Smooth muscle cell (in vitro differentiated cells): ENCODE measurements around the gene CHAC1. TPM values are rescaled to one million over a fixed set of nuclear protein-coding genes. Genes with fewer than 3 reads are reported as not detected.

Experiments
- DNase-seq: peaks from one replicate; lab custom pipeline; 2025; ENCODE audit not compliant: unreplicated experiment; lab: John Stamatoyannopoulos, UW
- H2AFZ ChIP-seq: fragments of 200-600 bp; sonication (generic); 2 replicates; pipeline ENCODE4 v1.6.0; 2016; ENCODE audit warnings: antibody characterized with exemption, low read depth, mild to moderate bottlenecking
- H3F3A ChIP-seq: fragments of 200-600 bp; sonication (generic); 2 replicates; pipeline ENCODE4 v1.6.0; 2017; ENCODE audit warnings: antibody characterized with exemption, low read depth
- H3K27ac ChIP-seq: fragments of 200-600 bp; sonication (generic); 2 replicates; pipeline ENCODE4 v1.5.1; 2016; ENCODE audit warnings: low read depth, mild to moderate bottlenecking
- H3K27me3 ChIP-seq: fragments of 200-600 bp; sonication (generic); 2 replicates; pipeline ENCODE4 v1.6.1; 2016; ENCODE audit warnings: low read depth, mild to moderate bottlenecking
- H3K36me3 ChIP-seq: fragments of 200-600 bp; sonication (generic); 2 replicates; pipeline ENCODE4 v1.5.1; 2016; ENCODE audit warnings: low read depth
- H3K4me1 ChIP-seq: fragments of 200-600 bp; sonication (generic); 2 replicates; pipeline ENCODE4 v1.5.1; 2016; ENCODE audit warnings: low read depth
- H3K4me2 ChIP-seq: fragments of 200-600 bp; sonication (generic); 2 replicates; pipeline ENCODE4 v1.6.0; 2016; ENCODE audit warnings: mild to moderate bottlenecking
- H3K4me3 ChIP-seq: fragments of 200-600 bp; sonication (generic); 2 replicates; pipeline ENCODE4 v1.5.1; 2016; ENCODE audit warnings: mild to moderate bottlenecking
- H3K79me2 ChIP-seq: fragments of 200-600 bp; sonication (generic); 2 replicates; pipeline ENCODE4 v1.6.0; 2016; ENCODE audit warnings: low read depth, mild to moderate bottlenecking
- H3K9ac ChIP-seq: fragments of 200-600 bp; sonication (generic); 2 replicates; pipeline ENCODE4 v1.6.0; 2016; ENCODE audit warnings: low read depth
- H3K9me3 ChIP-seq: fragments of 200-600 bp; sonication (generic); replicated peaks from 2 replicates; pipeline ENCODE4 v1.5.1; 2016; ENCODE audit warnings: low read depth
- H4K20me1 ChIP-seq: fragments of 200-600 bp; sonication (generic); 2 replicates; pipeline ENCODE4 v1.6.0; 2016; ENCODE audit warnings: low read depth
- WGBS: methylation state at CpG from one replicate; pipeline ENCODE4 v1.1.7; 2016; ENCODE audit warnings: low lambda C conversion rate; 5-methylcytosine and 5-hydroxymethylcytosine counted together
- polyA plus RNA-seq: library from polyadenylated mRNA; unstranded; fragments of >200 nt; fragmentation: Nextera tagmentation; extraction: Ambion mirVana; gene quantifications from 2 replicates; pipeline ENCODE4 v1.2.1, GENCODE V29; 2016
- total RNA-seq: library from RNA; depleted of rRNA; stranded (reverse); fragments of >200 nt; gene quantifications from 2 replicates; pipeline ENCODE4 v1.2.3, GENCODE V29; 2014
- TF ChIP-seq, protein P1 (sequence below): fragments of 200-600 bp; sonication (generic); IDR thresholded peaks from 2 replicates; pipeline ENCODE4 v1.5.1; 2017; ENCODE audit warnings: borderline replicate concordance, mild to moderate bottlenecking, antibody characterized with exemption; ENCODE audit not compliant: insufficient read depth, poor library complexity, severe bottlenecking

The CHAC1 gene
- total and polyA plus RNA-seq, 2 experiments from 2014 or later = 29.6 to 31.5 TPM

DNA sequence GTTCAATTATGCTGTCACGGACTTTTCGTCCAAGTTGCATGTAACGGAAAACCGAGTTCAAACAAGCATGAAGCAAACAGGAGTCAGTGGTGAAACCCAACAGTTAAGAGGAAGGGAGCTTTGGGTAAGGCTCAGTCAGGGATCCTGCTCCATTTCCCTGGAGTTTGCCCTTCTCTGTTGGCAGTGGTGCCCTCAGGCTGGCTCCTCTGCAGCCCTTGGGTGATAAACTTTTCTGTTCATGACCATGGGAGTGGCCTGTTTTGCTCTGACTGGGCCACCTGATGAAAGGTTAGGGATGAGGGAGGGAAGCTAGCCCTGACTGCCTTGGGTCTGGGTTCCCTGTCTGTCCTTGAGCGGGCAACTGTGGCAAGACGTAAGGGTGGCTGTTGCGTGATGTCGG lies 16.1 kb downstream of the CHAC1 start:
- no peaks in the 10 kb centered on the region for H3K27me3 ChIP-seq
- TF ChIP-seq, protein P1, sequence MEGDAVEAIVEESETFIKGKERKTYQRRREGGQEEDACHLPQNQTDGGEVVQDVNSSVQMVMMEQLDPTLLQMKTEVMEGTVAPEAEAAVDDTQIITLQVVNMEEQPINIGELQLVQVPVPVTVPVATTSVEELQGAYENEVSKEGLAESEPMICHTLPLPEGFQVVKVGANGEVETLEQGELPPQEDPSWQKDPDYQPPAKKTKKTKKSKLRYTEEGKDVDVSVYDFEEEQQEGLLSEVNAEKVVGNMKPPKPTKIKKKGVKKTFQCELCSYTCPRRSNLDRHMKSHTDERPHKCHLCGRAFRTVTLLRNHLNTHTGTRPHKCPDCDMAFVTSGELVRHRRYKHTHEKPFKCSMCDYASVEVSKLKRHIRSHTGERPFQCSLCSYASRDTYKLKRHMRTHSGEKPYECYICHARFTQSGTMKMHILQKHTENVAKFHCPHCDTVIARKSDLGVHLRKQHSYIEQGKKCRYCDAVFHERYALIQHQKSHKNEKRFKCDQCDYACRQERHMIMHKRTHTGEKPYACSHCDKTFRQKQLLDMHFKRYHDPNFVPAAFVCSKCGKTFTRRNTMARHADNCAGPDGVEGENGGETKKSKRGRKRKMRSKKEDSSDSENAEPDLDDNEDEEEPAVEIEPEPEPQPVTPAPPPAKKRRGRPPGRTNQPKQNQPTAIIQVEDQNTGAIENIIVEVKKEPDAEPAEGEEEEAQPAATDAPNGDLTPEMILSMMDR = no peak
- no peaks in the 10 kb centered on the region for H3K36me3 ChIP-seq
- H3K9me3 ChIP-seq = no peaks in the 10 kb centered on the region
- no peak overlapping the region for H3K4me3 ChIP-seq
- no peak overlapping the region for H3K9ac ChIP-seq
- no peaks in the 10 kb centered on the region for H3K79me2 ChIP-seq
- DNase-seq = no peak
- H3K27ac ChIP-seq = no peak overlapping the region
- no peaks in the 10 kb centered on the region for H3F3A ChIP-seq
- no peaks in the 10 kb centered on the region for H4K20me1 ChIP-seq
- H2AFZ ChIP-seq = no peak overlapping the region
- H3K4me1 ChIP-seq = no peaks in the 10 kb centered on the region
- no peak overlapping the region for H3K4me2 ChIP-seq
- WGBS = 94% methylated on average over 8 of the region's 8 CpGs

DNA sequence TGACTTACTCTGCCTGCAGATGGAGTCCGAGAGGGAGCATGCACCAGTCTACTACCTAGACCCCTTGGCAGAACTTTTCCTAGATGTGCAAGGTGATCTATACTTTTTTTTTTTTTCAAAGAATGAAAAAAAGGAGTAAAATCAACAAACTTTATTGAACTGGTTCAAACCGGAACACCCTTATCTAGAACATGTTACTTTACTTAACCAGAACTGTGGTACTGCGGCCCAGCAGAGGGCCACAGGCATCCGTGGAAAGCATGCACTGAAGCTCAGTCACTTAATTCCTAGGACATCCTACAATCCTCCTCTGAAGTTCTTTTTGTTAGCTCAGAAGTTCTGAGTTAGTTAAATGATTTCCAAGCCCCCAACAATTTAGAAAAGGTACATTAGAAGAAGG lies 21.6 kb downstream of the CHAC1 start:
- H3K4me3 ChIP-seq = no peak overlapping the region
- H3K36me3 ChIP-seq = no peaks in the 10 kb centered on the region
- no peaks in the 10 kb centered on the region for H3K79me2 ChIP-seq
- no peaks in the 10 kb centered on the region for H4K20me1 ChIP-seq
- TF ChIP-seq, protein P1 = no peak
- no peak overlapping the region for H3K9ac ChIP-seq
- H3K27me3 ChIP-seq = no peaks in the 10 kb centered on the region
- no peak overlapping the region for H3K4me2 ChIP-seq
- no peak overlapping the region for H3K27ac ChIP-seq
- 90% methylated on average over 4 of the region's 4 CpGs for WGBS
- H3K9me3 ChIP-seq = no peaks in the 10 kb centered on the region
- H3F3A ChIP-seq = no peaks in the 10 kb centered on the region
- H2AFZ ChIP-seq = no peak overlapping the region
- no peaks in the 10 kb centered on the region for H3K4me1 ChIP-seq
- no peak for DNase-seq

DNA sequence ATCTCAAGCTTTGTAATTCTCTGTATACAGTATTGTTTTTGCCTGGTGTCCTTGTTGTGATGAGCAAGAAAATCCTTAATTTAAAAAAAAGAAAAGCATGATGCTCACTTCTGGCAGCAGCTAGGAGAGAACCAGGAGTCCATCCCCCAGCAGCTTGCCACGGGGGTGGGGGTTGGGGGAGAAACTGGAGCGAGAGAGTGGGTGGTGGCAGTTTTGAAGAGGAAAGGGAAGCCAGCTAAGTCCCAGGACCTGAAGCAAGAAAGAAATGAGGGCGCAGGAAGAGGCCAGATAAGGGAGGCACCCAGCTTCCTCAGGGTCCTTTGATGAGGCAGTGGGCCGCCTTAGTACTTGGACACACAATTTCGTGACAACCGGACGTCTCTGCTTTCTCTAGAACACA lies 23.5 kb downstream of the CHAC1 start:
- TF ChIP-seq, protein P1 = no peak
- 97% methylated on average over 7 of the region's 7 CpGs for WGBS
- H3K36me3 ChIP-seq = no peaks in the 10 kb centered on the region

DNA sequence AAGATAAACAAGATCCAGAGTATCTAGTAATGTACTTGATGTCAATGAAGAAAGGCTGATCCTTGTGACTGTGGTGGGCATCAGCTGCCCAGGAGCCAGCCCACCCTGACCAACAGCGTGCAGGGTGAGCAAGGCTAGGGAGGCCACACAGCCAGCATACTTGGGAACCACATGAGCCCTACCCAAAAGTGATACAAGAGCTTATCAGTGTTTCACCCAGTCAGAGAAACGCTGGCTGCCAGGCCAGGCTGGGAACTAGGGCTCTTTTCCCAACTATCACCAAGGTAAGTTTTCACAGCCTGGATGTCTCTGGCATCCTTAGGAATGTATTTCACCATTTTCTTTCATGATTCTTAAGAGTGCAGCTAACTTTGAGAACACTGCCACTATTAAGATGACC lies 24.9 kb downstream of the CHAC1 start:
- Histone ChIP-seq H2AFZ (no peak overlapping the region), H3F3A (no peaks in the 10 kb centered on the region), H3K4me2 (no peak overlapping the region), H3K36me3 (peaks cover 6% of the 10 kb centered on the region), H3K9ac (no peak overlapping the region), H4K20me1 (no peaks in the 10 kb centered on the region), H3K27me3 (no peaks in the 10 kb centered on the region), H3K4me3 (no peak overlapping the region), H3K79me2 (no peaks in the 10 kb centered on the region), H3K27ac (no peak overlapping the region), H3K4me1 (no peaks in the 10 kb centered on the region), H3K9me3 (no peaks in the 10 kb centered on the region)
- 87% methylated on average over 2 of the region's 2 CpGs for WGBS
- no peak for DNase-seq
- TF ChIP-seq, protein P1 = no peak

More for the DNA sequence above, 23.5 kb downstream of the CHAC1 start:
- H3K9ac ChIP-seq = no peak overlapping the region
- H3K79me2 ChIP-seq = no peaks in the 10 kb centered on the region
- H2AFZ ChIP-seq = no peak overlapping the region
- H3K4me3 ChIP-seq = no peak overlapping the region
- no peaks in the 10 kb centered on the region for H3K9me3 ChIP-seq
- no peaks in the 10 kb centered on the region for H3K4me1 ChIP-seq
- H3K4me2 ChIP-seq = no peak overlapping the region
- no peaks in the 10 kb centered on the region for H4K20me1 ChIP-seq
- no peak overlapping the region for H3K27ac ChIP-seq
- DNase-seq = no peak
- no peaks in the 10 kb centered on the region for H3F3A ChIP-seq
- no peaks in the 10 kb centered on the region for H3K27me3 ChIP-seq
